Measurements from ENCODE around the gene ZER1.
"Not testable (repeated sequence)": the region's sequence is repeated elsewhere in the genome, so short reads cannot be mapped to it uniquely, and the experiment has no call there.

Gene ZER1

DNA sequence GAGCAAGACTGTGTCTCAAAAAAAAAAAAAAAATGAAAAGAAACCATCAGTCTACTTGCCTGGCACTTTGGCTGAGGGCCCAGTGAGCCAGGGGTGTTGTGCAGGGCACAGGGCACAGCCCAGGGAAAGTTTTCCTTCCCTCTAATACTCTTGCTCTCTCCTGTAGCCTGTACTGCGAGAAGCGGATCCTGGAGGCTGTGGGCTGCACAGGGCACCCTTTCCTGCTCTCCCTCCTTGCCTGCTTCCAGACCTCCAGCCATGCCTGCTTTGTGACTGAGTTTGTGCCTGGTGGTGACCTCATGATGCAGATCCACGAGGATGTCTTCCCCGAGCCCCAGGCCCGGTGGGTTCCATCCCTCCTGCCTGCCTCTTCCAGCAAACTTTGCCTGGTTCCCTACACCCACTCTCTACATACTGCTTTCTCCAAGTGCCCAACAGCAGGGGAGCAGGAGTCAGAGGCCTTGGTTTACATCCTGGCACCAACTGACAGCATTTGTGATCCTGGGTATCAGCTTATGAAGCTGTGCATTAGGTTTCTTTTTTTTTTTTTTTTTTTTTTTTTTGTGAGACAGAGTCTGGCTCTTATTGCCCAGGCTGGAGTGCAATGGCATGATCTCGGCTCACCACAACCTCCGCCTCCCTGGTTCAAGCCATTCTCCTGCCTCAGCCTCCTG is 55.0 kb downstream of the ZER1 start:
- no peak for DNase-seq

GRCh38 chr9:128715436-128715750 is 56.3 kb downstream of the ZER1 start:
- no peak for DNase-seq

DNA sequence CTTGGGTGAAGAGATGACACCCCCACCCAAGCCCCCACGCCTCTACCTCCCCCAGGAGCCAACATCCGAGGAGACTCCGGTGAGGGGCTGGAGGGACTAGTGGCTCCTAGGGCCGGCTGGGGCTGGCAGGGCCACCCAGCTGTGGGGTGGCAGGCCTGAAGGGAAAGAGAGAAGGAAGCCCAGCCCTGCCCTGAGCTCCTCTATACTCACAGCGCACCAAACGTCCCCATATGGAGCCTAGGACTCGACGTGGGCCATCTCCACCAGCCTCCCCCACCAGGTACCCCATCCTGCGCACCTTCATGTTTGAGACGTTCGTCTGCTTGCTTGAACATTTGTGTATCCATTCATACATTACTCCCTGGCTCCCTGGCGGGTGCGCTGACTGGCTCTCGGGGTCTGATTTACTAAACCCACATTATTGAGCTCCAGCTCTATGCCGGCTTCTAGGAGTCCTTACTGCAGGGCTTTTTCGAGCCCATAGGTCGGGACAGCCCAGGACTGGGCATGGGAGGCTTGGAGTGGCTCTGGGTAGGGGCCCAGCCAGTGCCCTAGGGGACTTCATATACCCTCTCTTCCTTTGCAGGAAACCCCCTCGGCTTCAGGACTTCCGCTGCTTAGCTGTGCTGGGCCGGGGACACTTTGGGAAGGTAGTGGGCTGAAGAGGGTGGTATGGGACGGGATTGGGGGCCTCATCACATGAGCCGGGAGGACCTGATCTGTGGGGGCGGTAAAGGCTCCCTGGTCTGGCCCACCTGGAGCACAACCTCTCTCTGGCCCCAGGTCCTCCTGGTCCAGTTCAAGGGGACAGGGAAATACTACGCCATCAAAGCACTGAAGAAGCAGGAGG is 56.9 kb downstream of the ZER1 start:
- no peak for DNase-seq

DNA sequence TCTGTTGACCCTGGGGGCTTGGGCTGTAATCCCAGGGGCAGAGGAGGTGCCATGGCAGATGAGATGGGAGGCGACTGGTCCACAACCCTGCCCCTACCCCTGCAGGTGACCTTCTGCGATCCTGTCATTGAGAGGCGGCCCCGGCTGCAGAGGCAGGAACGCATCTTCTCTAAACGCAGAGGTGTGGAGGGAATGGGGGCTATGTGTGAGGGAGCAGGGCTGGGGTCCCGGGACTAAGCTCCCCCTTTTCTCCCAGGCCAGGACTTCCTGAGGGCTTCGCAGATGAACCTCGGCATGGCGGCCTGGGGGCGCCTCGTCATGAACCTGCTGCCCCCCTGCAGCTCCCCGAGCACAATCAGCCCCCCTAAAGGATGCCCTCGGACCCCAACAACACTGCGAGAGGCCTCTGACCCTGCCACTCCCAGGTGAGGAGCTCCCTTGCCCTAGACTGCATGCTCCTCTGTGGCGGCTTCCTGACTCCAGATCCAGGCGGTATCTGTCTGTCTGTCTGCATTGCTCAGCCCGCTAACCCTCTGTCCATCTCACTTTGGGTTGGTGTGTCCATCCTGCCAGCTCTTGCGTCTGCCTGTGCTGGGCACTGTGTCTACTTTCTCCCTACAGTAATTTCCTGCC is 57.7 kb downstream of the ZER1 start:
- no peak for DNase-seq

GRCh38 chr9:128713411-128713780 is 58.3 kb downstream of the ZER1 start:
- DNase-seq, result no peak

DNA sequence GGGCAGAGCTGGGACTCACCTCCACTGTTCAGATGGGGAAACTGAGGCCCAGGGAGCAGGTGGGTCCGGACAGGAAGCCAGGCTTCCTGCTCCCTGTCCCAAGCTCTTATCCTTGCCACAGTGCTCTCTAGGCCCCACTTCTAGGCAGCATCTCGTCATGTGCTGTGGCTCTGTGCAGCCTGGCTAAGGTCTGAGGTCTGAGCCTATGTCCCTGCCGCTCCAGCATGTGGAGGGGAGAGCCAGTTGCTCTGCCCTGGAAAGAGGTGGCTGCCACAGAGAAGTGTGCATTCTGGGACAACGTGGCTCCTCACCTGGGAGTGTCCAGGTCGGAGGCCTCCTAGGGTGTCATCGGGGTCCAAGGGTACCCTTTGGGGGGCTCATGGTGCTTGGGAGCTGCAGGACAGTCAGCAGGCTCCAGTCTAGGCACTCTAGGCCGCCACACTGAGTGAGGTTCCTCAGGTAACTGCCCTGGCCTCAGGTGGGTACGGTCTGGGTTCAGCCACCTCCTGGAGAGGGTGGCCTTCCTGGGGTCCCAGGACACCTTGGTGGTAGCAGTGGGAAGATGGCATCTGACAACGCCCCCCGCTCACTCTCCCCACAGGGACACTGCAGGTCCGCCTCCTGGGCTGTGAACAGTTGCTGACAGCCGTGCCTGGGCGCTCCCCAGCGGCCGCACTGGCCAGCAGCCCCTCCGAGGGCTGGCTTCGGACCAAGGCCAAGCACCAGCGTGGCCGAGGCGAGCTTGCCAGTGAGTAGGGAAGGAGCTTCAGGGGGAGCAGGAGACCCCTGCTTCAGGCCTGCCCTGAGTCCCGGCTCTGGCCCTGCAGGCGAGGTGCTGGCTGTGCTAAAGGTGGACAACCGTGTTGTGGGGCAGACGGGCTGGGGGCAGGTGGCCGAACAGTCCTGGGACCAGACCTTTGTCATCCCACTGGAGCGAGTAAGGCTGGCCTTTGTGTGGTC is 59.0 kb downstream of the ZER1 start:
- DNase-seq, result no peak

GRCh38 chr9:128707446-128707845 is 64.3 kb downstream of the ZER1 start:
- DNase-seq, result no peak

- DNase-seq, result no peak
Observed at GRCh38 chr9:128706671-128707381, 64.9 kb downstream of the ZER1 start.

- no peak for DNase-seq
Observed at GRCh38 chr9:128706045-128706444, 65.7 kb downstream of the ZER1 start.

- no peak for DNase-seq
Observed at GRCh38 chr9:128705051-128705965, 66.4 kb downstream of the ZER1 start.

DNA sequence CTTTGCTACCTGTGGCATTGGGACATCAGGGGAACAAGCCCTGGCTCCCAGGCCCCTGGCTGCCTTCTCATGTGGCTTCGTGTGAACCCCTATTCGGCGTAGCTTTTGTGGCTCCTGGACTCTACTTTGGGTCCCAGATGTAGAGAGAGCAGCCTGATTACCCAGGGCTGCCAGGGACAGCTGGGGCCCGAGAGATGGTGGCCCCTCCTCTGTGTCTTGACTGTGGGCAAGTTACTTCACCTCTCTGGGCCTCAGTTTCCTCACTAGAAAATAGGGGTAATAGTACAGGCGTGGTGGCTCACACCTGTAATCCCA is 67.4 kb downstream of the ZER1 start:
- no peak for DNase-seq

DNA sequence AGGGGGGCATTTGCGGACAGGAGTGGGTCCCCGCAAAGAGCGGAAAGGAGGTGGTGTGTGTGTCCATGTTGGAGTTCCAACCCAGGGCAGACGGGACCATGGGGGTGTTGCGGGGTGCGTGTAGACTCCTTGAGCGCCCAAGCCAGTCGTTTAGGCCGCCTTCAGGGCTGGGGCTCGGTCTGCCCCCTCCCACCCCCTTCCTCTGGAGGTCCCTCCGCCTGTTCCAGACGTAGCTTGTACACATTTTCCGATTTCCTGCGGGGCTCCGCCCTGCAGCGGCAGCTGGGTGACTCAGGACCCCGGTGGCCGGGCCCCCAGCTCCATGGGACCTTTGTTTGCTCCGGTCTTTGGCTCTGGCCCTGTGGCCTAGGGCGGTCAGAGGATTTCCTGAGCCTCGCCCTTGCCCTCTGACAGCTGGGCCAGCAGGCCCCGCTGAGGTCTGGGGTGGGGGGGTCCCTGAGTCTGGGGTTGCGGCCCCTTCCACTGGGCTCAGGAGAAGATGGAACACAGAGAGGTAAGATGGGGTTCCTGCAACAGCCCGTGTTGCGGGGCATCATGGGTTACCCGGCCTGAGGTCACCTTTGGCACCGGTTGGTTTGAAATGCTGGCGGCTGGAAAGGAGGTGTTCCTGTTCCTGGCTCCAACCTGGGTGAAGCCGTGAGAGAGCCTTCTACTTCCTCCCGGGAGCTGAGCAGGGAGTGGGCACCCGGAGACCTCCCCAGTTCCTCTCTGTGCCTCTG is 67.9 kb downstream of the ZER1 start:
- DNase-seq, result no peak

DNA sequence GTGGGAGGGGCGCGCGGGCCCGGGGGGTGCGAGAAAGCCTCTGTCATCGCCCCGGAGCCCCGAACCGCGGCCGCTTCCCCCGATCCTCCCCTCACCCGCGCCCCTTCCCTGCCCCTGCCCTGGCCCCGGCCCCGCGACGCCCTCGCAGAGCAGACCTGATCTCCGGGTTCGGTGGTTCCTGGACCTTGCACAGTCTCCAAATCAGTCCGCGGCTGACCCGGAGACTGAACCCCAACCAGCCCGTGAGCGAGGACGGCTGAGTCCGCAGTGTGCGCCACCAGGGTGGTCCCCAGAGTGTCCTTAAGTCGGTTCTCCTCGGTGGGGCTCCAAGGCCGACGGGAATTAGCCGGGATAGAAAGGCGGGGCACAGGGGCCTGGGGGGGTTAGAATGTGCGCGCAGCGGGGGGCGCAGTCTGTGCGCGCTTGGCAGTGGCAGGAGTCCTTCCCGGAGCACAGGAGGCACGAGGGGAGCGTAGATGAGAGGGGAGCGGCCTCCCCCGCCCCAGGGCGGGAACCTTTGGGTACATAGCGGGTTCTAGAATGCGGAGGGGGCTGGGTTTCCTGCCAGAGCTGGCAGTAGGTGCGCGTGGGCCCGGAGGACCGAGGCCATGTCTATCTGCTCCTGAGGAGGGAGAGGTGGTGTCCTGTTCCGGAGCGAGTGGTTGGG is 68.6 kb downstream of the ZER1 start:
- DNase-seq, result peak; percentile 61

DNA sequence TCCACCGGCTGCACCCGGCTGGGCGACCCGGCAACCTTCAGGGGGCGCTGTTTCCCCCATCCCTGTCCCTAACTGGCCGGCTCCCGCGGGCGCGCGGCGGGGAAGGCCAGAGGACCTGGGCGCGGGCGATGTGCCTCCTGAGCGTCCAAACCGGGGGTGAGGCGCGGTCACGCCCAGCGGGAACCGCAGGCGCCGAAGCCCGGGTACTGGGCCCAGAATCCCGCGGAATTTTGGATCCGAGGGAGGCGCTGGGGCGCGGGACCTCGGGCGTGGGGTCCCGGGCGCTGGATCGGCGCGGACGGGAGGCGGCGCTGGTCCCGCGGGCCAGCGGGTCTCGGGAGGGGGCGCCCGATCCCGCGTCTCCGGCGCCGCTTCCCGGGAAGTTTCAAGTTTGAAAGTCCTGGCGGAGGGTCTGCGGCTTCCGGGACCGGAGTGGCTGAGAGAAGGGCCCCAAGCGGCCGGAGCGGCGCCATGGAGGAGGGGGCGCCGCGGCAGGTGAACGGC is 69.2 kb downstream of the ZER1 start, which contains the start of gene PKN3:
TSS of gene PKN3 (plus strand) at position 59 of the 504 bp plus-strand sequence. CDS start at position 472, 413 bp downstream.
- peak; percentile 98 for DNase-seq

DNA sequence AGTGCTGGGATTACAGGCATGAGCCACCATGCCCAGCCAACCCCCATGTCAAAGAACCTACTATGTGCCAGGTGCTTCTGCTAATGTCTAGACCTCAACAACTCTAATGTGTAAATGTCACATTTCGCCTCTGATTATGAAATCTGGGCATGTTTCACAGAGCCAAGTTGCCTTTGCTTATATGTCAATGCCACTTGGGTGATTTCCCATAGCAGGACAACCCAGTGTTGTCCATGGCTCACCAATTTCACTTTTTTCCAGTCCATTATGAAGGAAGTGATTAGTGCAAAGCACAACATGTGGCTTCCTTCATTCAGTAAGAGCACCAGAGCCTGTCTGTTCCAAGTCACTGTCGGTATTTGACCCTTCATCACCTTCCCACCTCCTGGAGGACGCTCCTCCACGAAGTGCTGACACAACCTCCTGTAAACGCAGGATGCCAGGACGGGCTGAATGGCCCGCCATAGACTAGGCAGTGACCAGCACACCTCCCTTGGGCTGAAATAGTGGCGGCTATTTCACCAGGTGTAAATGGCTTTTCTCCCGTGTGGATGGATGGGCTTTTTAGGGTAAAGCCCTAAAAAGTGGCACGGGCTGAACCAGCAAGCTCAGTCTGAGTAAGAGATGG is 70.4 kb downstream of the ZER1 start:
- no peak for DNase-seq

GRCh38 chr9:128699096-128699795 is 72.5 kb downstream of the ZER1 start:
- not testable (repeated sequence) for DNase-seq

- no peak for DNase-seq
Observed at GRCh38 chr9:128696923-128697707, 74.6 kb downstream of the ZER1 start.

Data from right kidney (tissue), 1 donor.